Ishikawa (cell line): ENCODE results near the gene TRIM61.

Experiments
- CEBPB ChIP-seq: IDR thresholded peaks from 2 replicates; pipeline ENCODE4 v1.6.1; 2012
- CREB1 ChIP-seq: IDR thresholded peaks from 2 replicates; pipeline ENCODE4 v1.6.1; 2012; ENCODE audit warnings: low read depth
- EGR1 ChIP-seq: IDR thresholded peaks from 2 replicates; pipeline ENCODE4 v1.6.1; 2012
- EP300 ChIP-seq: IDR thresholded peaks from 2 replicates; pipeline ENCODE4 v1.6.1; 2012; ENCODE audit warnings: borderline replicate concordance
- FOXM1 ChIP-seq: IDR thresholded peaks from 2 replicates; pipeline ENCODE4 v1.6.1; 2012; ENCODE audit warnings: low read depth, borderline replicate concordance
- MAX ChIP-seq: IDR thresholded peaks from 2 replicates; pipeline ENCODE4 v1.6.1; 2012
- NFIC ChIP-seq: IDR thresholded peaks from 2 replicates; pipeline ENCODE4 v1.6.1; 2012
- RAD21 ChIP-seq: IDR thresholded peaks from 2 replicates; pipeline ENCODE4 v1.6.1; 2012; ENCODE audit warnings: low read depth
- TAF1 ChIP-seq: IDR thresholded peaks from 2 replicates; pipeline ENCODE4 v1.6.1; 2012; ENCODE audit warnings: low read depth, mild to moderate bottlenecking
- TCF12 ChIP-seq: IDR thresholded peaks from 2 replicates; pipeline ENCODE4 v1.6.1; 2012; ENCODE audit warnings: low read depth
- TEAD4 ChIP-seq: IDR thresholded peaks from 2 replicates; pipeline ENCODE4 v1.6.1; 2012
- USF1 ChIP-seq: IDR thresholded peaks from 2 replicates; pipeline ENCODE4 v1.6.1; 2012
- YY1 ChIP-seq: IDR thresholded peaks from 2 replicates; pipeline ENCODE4 v1.6.1; 2012; ENCODE audit warnings: low read depth
- ZBTB7A ChIP-seq: IDR thresholded peaks from 2 replicates; pipeline ENCODE4 v1.6.1; 2012; ENCODE audit warnings: low read depth
- TF ChIP-seq, protein P1 (sequence below): IDR thresholded peaks from 2 replicates; pipeline ENCODE4 v1.6.1; 2012; ENCODE audit warnings: low read depth, mild to moderate bottlenecking

The TRIM61 gene

GRCh38 chr4:164943192-164943591 is 34.3 kb downstream of the TRIM61 start:
- TF ChIP-seq TAF1 (no peak), USF1 (no peak), ZBTB7A (no peak), TCF12 (no peak), FOXM1 (no peak)

- no peak for TF ChIP-seq TEAD4
- no peak for TF ChIP-seq ZBTB7A
- peak; percentile 37; the same call in 1 of the 2 replicates for TF ChIP-seq RAD21
- TF ChIP-seq CEBPB: no peak
- TF ChIP-seq TAF1: no peak
- no peak for TF ChIP-seq MAX
- no peak for TF ChIP-seq USF1
- TF ChIP-seq NFIC: 0 out of 2 replicates have a peak, but pooled peaks have one; percentile 14
- TF ChIP-seq CREB1: no peak
- no peak for TF ChIP-seq FOXM1
- TF ChIP-seq YY1: no peak
- TF ChIP-seq EP300: no peak
- TF ChIP-seq EGR1: no peak
- TF ChIP-seq TCF12: no peak
- TF ChIP-seq, protein P1, sequence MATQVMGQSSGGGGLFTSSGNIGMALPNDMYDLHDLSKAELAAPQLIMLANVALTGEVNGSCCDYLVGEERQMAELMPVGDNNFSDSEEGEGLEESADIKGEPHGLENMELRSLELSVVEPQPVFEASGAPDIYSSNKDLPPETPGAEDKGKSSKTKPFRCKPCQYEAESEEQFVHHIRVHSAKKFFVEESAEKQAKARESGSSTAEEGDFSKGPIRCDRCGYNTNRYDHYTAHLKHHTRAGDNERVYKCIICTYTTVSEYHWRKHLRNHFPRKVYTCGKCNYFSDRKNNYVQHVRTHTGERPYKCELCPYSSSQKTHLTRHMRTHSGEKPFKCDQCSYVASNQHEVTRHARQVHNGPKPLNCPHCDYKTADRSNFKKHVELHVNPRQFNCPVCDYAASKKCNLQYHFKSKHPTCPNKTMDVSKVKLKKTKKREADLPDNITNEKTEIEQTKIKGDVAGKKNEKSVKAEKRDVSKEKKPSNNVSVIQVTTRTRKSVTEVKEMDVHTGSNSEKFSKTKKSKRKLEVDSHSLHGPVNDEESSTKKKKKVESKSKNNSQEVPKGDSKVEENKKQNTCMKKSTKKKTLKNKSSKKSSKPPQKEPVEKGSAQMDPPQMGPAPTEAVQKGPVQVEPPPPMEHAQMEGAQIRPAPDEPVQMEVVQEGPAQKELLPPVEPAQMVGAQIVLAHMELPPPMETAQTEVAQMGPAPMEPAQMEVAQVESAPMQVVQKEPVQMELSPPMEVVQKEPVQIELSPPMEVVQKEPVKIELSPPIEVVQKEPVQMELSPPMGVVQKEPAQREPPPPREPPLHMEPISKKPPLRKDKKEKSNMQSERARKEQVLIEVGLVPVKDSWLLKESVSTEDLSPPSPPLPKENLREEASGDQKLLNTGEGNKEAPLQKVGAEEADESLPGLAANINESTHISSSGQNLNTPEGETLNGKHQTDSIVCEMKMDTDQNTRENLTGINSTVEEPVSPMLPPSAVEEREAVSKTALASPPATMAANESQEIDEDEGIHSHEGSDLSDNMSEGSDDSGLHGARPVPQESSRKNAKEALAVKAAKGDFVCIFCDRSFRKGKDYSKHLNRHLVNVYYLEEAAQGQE: no peak
These were observed 39.7 kb downstream of the TRIM61 start for GRCh38 chr4:164937576-164938270.

GRCh38 chr4:164935363-164935762 is 42.1 kb downstream of the TRIM61 start:
- TF ChIP-seq RAD21 (0 out of 2 replicates have a peak, but pooled peaks have one; percentile 2), TEAD4 (no peak)

- no peak for TF ChIP-seq ZBTB7A
These were observed 44.2 kb downstream of the TRIM61 start for GRCh38 chr4:164933244-164933643.

GRCh38 chr4:164931551-164932324 is 45.7 kb downstream of the TRIM61 start:
- TF ChIP-seq MAX (no peak), EP300 (no peak), RAD21 (no peak), TAF1 (no peak), TEAD4 (no peak), TCF12 (no peak), NFIC (no peak), CEBPB (no peak), FOXM1 (no peak), ZBTB7A (no peak), CREB1 (no peak), USF1 (no peak), YY1 (no peak)
- TF ChIP-seq, protein P1: no peak

- TF ChIP-seq CREB1 (no peak), EP300 (no peak), USF1 (no peak), MAX (no peak), ZBTB7A (no peak), EGR1 (no peak), TCF12 (no peak), NFIC (no peak), TEAD4 (no peak), FOXM1 (no peak), RAD21 (no peak), YY1 (no peak), TAF1 (no peak)
- TF ChIP-seq, protein P1: no peak
These were observed 46.8 kb downstream of the TRIM61 start for GRCh38 chr4:164930647-164931046.
